ENCODE measurements around the gene TXK. TPM values are rescaled to one million over a fixed set of nuclear protein-coding genes. Genes with fewer than 3 reads are reported as not detected.

TXK gene
- total and polyA plus RNA-seq, 2 of the 13 experiments (the other 11 are each of a cell fraction or from before 2014, with no cell fraction given): not detected

GRCh38 chr4:48180234-48180633, 46.2 kb upstream of the TXK start (continued):
- TF ChIP-seq SRSF9 (IDR thresholded peaks at IDR 0.05; ENCODE audit: borderline replicate concordance, insufficient read depth, low read depth, low read length, poor library complexity, severe bottlenecking) (no peak), ZBTB8A (CRISPR knock-in tag; IDR thresholded peaks at IDR 0.05; ENCODE audit: borderline replicate concordance, low read depth) (no peak), GMEB1 (CRISPR knock-in tag; IDR thresholded peaks at IDR 0.05; ENCODE audit: borderline replicate concordance) (no peak), MNT (IDR thresholded peaks at IDR 0.05) (no peak), ZNF260 (CRISPR knock-in tag; IDR thresholded peaks at IDR 0.05; ENCODE audit: borderline replicate concordance, low read depth) (no peak), ZNF569 (CRISPR knock-in tag; IDR thresholded peaks at IDR 0.05; ENCODE audit: borderline replicate concordance) (no peak), TEAD2 (CRISPR knock-in tag; IDR thresholded peaks at IDR 0.05) (no peak)

GRCh38 chr4:48178931-48179330, 44.9 kb upstream of the TXK start:
- WGBS (ENCODE audit: low lambda C conversion rate): 56% methylated on average over 4 of the region's 4 CpGs
- Histone ChIP-seq H3K79me2 (ENCODE audit: insufficient read depth, low read length) (no peaks in the 10 kb centered on the region), H3K36me3 (replicated peaks in 1 of 2; ENCODE audit: control insufficient read depth in 1 of 2, insufficient read depth in 2 of 2, low read length in 2 of 2) (no peaks in the 10 kb centered on the region), H3K9me3 (ENCODE audit: low read length) (no peaks in the 10 kb centered on the region), H3K4me3 (replicated peaks in 1 of 3; ENCODE audit: insufficient read depth in 1 of 3, low read depth in 2 of 3, low read length in 3 of 3) (no peak overlapping the region), H3K4me2 (ENCODE audit: low read depth, low read length) (no peak overlapping the region), H3K27ac (ENCODE audit: extremely low read length, insufficient read depth, low read length) (no peak overlapping the region), H3K4me1 (ENCODE audit: insufficient read depth, low read length) (no peaks in the 10 kb centered on the region), H2AFZ (ENCODE audit: low read length) (no peak overlapping the region), H4K20me1 (ENCODE audit: insufficient read depth, low read length) (no peaks in the 10 kb centered on the region), H3K27me3 (ENCODE audit: control insufficient read depth in 1 of 2, insufficient read depth in 2 of 2, low read length in 2 of 2) (no peaks in the 10 kb centered on the region), H3K9ac (ENCODE audit: insufficient read depth, low read depth, low read length) (no peak overlapping the region)
- intact Hi-C loops (cut with micrococcal nuclease; ENCODE audit: unreplicated experiment): no loop called here
- no peak for ATAC-seq
- ChIA-PET POLR2A (no interaction called here), CTCF (ENCODE audit: low intra/inter-chr PET ratio, low total read pairs) (no interaction called here)
- in situ Hi-C loops (cut with HindIII; ENCODE audit: extremely low pct_ligation_motif_present, low pct_unique_long_range_greater_than_20kb): no loop called here
- no TSS peak for BruUV-seq (replicated peaks)
- no peak for FAIRE-seq
- DNase-seq (ENCODE audit: low spot score): no peak
- TF ChIP-seq ZSCAN25 (CRISPR knock-in tag; IDR thresholded peaks at IDR 0.05): no peak
- TF ChIP-seq HOXD1 (CRISPR knock-in tag; IDR thresholded peaks at IDR 0.05): no peak
- no peak for TF ChIP-seq AFF4 (CRISPR knock-in tag; IDR thresholded peaks at IDR 0.05)
- no peak for TF ChIP-seq ZNF333 (CRISPR knock-in tag; IDR thresholded peaks at IDR 0.05; ENCODE audit: borderline replicate concordance)
- TF ChIP-seq TBP (CRISPR knock-in tag; IDR thresholded peaks at IDR 0.05): no peak
- no peak for TF ChIP-seq FOXO4 (CRISPR knock-in tag; conservative IDR thresholded peaks at IDR 0.05)

Measured in HepG2 (cell line).